ENCODE measurements around the gene UFM1. TPM values are rescaled to one million over a fixed set of nuclear protein-coding genes. Genes with fewer than 3 reads are reported as not detected.

Gene UFM1
- total and polyA plus RNA-seq, 9 of the 15 experiments (the other 6 are each of a cell fraction or from before 2014, with no cell fraction given) = 26.3 to 58.5 (median 36.1) TPM

- 4% methylated on average over 2 of the region's 4 CpGs for WGBS (ENCODE audit: insufficient coverage, low coverage, missing lambda C conversion rate)
- DNase-seq (ENCODE audit: extremely low read depth in 1 of 4, low spot score in 3 of 4) (no peak), ATAC-seq (no peak), FAIRE-seq (no peak)
- no peak overlapping the region for H3K4me2 ChIP-seq (ENCODE audit: insufficient read depth, low read length)
- in situ Hi-C loops (cut with MboI) = no loop called here
- no peaks in the 10 kb centered on the region for H4K20me1 ChIP-seq (replicated peaks; ENCODE audit: control insufficient read depth, insufficient read depth, low read length)
- BruUV-seq (replicated peaks) = no TSS peak
- H3K79me2 ChIP-seq (ENCODE audit: control insufficient read depth, insufficient read depth, low read length) = no peaks in the 10 kb centered on the region
- no peaks in the 10 kb centered on the region for H3K9me3 ChIP-seq (replicated peaks; ENCODE audit: control insufficient read depth, insufficient read depth, low read depth, low read length)
- H3K27ac ChIP-seq (ENCODE audit: extremely low read depth, low read depth, low read length) = no peak overlapping the region
- intact Hi-C loops (cut with micrococcal nuclease) = no loop called here
- ChIA-PET CTCF (ENCODE audit: low intra/inter-chr PET ratio) (no interaction called here), POLR2A (no interaction called here)
- no peak overlapping the region for H2AFZ ChIP-seq (ENCODE audit: low read depth, low read length)
- no peaks in the 10 kb centered on the region for H3K36me3 ChIP-seq (ENCODE audit: control insufficient read depth, insufficient read depth, low read length)
- H3K4me3 ChIP-seq = no peak overlapping the region
- no peaks in the 10 kb centered on the region for H3K4me1 ChIP-seq (replicated peaks in 1 of 2; ENCODE audit: control insufficient read depth in 2 of 2, insufficient read depth in 2 of 2, low read length in 2 of 2)
- no peak overlapping the region for H3K9ac ChIP-seq (ENCODE audit: insufficient read depth in 1 of 2, low read depth in 2 of 2, low read length in 2 of 2)
- no peaks in the 10 kb centered on the region for H3K9me1 ChIP-seq (ENCODE audit: control insufficient read depth, insufficient read depth, low read length)
- no peaks in the 10 kb centered on the region for H3K27me3 ChIP-seq (ENCODE audit: control insufficient read depth in 2 of 2, insufficient read depth in 2 of 2, low read length in 2 of 2)
- TF ChIP-seq, protein P1, sequence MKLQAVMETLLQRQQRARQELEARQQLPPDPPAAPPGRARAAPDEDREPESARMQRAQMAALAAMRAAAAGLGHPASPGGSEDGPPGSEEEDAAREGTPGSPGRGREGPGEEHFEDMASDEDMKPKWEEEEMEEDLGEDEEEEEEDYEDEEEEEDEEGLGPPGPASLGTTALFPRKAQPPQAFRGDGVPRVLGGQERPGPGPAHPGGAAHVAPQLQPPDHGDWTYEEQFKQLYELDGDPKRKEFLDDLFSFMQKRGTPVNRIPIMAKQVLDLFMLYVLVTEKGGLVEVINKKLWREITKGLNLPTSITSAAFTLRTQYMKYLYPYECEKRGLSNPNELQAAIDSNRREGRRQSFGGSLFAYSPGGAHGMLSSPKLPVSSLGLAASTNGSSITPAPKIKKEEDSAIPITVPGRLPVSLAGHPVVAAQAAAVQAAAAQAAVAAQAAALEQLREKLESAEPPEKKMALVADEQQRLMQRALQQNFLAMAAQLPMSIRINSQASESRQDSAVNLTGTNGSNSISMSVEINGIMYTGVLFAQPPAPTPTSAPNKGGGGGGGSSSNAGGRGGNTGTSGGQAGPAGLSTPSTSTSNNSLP (IDR thresholded peaks at IDR 0.05; ENCODE audit: borderline replicate concordance, low read depth, low read length) = no peak
- TF ChIP-seq MYC (IDR thresholded peaks at IDR 0.05; ENCODE audit: low read depth, low read length) (no peak), MYC (CRISPR knock-in tag; IDR thresholded peaks at IDR 0.05; ENCODE audit: borderline replicate concordance, low read depth) (no peak), DDX20 (tag; IDR thresholded peaks at IDR 0.05; ENCODE audit: low read depth) (no peak), NUFIP1 (IDR thresholded peaks at IDR 0.05; ENCODE audit: partially characterized antibody) (no peak), ZNF3 (CRISPR knock-in tag; IDR thresholded peaks at IDR 0.05) (no peak), SIN3A (IDR thresholded peaks at IDR 0.05; ENCODE audit: borderline replicate concordance in 2 of 2, control insufficient read depth in 1 of 2, low read depth in 2 of 2, low read length in 2 of 2) (no peak), SMARCA4 (IDR thresholded peaks at IDR 0.05) (no peak), U2AF1 (optimal IDR thresholded peaks at IDR 0.05; ENCODE audit: low read depth, low read length) (no peak), ESRRA (IDR thresholded peaks at IDR 0.05; ENCODE audit: borderline replicate concordance, low read depth) (no peak), OTX1 (CRISPR knock-in tag; IDR thresholded peaks at IDR 0.05) (no peak)
- TF ChIP-seq, protein P2, sequence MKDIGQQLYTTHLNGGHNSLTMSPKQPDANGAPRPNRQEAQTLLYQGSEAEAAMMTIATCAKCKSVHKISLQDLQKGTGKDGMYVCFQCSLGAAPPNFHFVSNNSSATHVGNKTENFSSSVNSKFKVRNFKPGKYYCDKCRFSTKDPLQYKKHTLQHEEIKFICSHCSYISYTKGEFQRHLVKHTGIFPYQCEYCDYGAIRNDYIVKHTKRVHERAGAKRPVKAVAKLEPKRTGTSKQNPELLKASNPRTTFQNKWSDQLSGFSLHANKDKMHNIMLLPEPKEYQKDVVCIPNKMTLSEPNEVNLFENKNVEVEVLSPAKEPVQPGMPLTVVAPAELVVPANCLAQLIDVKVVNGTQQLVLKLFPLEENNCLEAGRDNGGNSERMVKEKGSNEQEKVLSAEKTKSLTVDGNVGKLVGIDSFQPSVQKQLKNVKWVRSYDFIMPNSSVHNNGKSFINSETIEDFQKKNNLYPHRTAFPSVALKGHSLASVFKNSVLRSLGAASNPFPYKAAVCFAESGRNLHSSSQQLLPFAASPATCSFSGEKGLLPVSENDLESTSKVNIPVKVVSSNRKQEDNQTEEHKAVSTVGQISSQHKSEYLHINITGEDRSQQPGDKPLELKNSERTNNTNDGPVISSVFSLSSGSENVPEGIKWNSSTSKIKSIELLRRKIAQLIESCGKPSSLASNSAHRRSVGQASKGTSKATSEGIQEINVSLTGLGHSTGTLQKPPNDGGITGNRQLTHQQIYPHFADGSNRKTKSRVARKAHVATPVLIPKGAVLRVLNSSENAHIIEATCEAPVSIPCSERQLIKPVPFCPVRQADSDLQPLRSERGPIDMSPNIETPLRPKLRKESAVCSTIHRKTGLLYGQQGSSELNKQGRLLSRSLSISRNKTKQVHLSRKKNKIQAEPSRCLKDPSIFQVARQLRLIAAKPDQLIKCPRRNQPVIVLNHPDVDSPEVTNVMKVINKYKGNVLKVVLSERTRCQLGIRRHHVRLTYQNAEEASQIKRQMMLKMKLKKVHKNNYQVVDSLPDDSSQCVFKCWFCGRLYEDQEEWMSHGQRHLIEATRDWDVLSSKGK (CRISPR knock-in tag; IDR thresholded peaks at IDR 0.05) = no peak
- TF ChIP-seq, protein P3, sequence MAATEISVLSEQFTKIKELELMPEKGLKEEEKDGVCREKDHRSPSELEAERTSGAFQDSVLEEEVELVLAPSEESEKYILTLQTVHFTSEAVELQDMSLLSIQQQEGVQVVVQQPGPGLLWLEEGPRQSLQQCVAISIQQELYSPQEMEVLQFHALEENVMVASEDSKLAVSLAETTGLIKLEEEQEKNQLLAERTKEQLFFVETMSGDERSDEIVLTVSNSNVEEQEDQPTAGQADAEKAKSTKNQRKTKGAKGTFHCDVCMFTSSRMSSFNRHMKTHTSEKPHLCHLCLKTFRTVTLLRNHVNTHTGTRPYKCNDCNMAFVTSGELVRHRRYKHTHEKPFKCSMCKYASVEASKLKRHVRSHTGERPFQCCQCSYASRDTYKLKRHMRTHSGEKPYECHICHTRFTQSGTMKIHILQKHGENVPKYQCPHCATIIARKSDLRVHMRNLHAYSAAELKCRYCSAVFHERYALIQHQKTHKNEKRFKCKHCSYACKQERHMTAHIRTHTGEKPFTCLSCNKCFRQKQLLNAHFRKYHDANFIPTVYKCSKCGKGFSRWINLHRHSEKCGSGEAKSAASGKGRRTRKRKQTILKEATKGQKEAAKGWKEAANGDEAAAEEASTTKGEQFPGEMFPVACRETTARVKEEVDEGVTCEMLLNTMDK (IDR thresholded peaks at IDR 0.05; ENCODE audit: borderline replicate concordance, insufficient read depth, low read depth, low read length, poor library complexity, severe bottlenecking) = no peak
Measured at GRCh38 chr13:38301236-38301635, 48.4 kb upstream of the UFM1 start.
